OCI-LY7 (cell line): ENCODE data around the gene PTH2R. TPM values are rescaled to one million over a fixed set of nuclear protein-coding genes. Genes with fewer than 3 reads are reported as not detected.

Experiments
- BruUV-seq: library from RNA; stranded (reverse); fragments of 400-500 nt; replicated peaks from 2 replicates; lab custom pipeline; 2021; lab: Mats Ljungman, UMichigan
- CTCF ChIA-PET: fragments of 300-600 bp; sonication (Branson Sonifier 250); formaldehyde crosslinking; loops from one replicate; lab custom pipeline; 2022; ENCODE audit warnings: antibody characterized with exemption; ENCODE audit not compliant: unreplicated experiment; lab: Charles Lee
- POLR2A ChIA-PET: fragments of 300-600 bp; sonication (Branson Sonifier 250); formaldehyde crosslinking; loops from one replicate; lab custom pipeline; 2022; ENCODE audit warnings: antibody characterized with exemption; lab: Charles Lee
- DNase-seq: peaks from one replicate; pipeline ENCODE4 v3.0.0-alpha.2; 2015; ENCODE audit warnings: low spot score
- H2AFZ ChIP-seq: fragments of 200-600 bp; sonication (generic), shearing (Covaris generic); 2 replicates; pipeline ENCODE4 v1.6.1; 2014; ENCODE audit warnings: mild to moderate bottlenecking, antibody characterized with exemption, low read length, moderate library complexity
- H3K27ac ChIP-seq: fragments of 200-600 bp; sonication (generic); 2 replicates; pipeline ENCODE4 v1.5.1; 2014; ENCODE audit warnings: mixed run types, low read depth, mild to moderate bottlenecking, moderate library complexity, low read length, inconsistent platforms; ENCODE audit not compliant: poor library complexity, severe bottlenecking
- H3K36me3 ChIP-seq: fragments of 200-600 bp; sonication (generic); 2 replicates; pipeline ENCODE4 v1.6.1; 2014; ENCODE audit warnings: mild to moderate bottlenecking, antibody characterized with exemption, low read length, moderate library complexity, mixed read lengths; ENCODE audit not compliant: insufficient read depth
- H3K4me1 ChIP-seq: fragments of 200-600 bp; sonication (generic); 2 replicates; pipeline ENCODE4 v1.5.1; 2014; ENCODE audit warnings: mild to moderate bottlenecking, low read length; ENCODE audit not compliant: insufficient read depth, poor library complexity, severe bottlenecking
- H3K4me2 ChIP-seq: fragments of 200-600 bp; sonication (generic); 2 replicates; pipeline ENCODE4 v1.6.1; 2014; ENCODE audit warnings: mild to moderate bottlenecking, low read length
- H3K4me3 ChIP-seq: fragments of 200-600 bp; sonication (generic); 2 replicates; pipeline ENCODE4 v1.5.1; 2014; ENCODE audit warnings: mild to moderate bottlenecking, low read depth, low read length; ENCODE audit not compliant: poor library complexity, severe bottlenecking
- H3K79me2 ChIP-seq: fragments of 200-600 bp; sonication (generic); 2 replicates; pipeline ENCODE4 v1.6.1; 2016; ENCODE audit warnings: low read depth, mild to moderate bottlenecking, low read length, moderate library complexity, mixed read lengths; ENCODE audit not compliant: insufficient read depth
- H3K9me2 ChIP-seq: fragments of 200-600 bp; sonication (generic); 2 replicates; pipeline ENCODE4 v1.6.1; 2016; ENCODE audit warnings: mild to moderate bottlenecking, low read length, mixed read lengths; ENCODE audit not compliant: insufficient read depth
- H3K9me3 ChIP-seq: fragments of 200-600 bp; sonication (generic); 2 replicates; pipeline ENCODE4 v1.6.1; 2014; ENCODE audit warnings: mild to moderate bottlenecking, mixed run types, low read length, mixed read lengths
- H4K20me1 ChIP-seq: fragments of 200-600 bp; sonication (generic); 2 replicates; pipeline ENCODE4 v1.6.1; 2014; ENCODE audit warnings: mild to moderate bottlenecking, antibody characterized with exemption, low read length, moderate library complexity, mixed read lengths; ENCODE audit not compliant: insufficient read depth
- EZH2phosphoT487 ChIP-seq: fragments of 200-600 bp; sonication (generic); IDR thresholded peaks from 2 replicates; pipeline ENCODE4 v1.6.1; 2018; ENCODE audit warnings: low read depth, borderline replicate concordance, mild to moderate bottlenecking, mixed run types, antibody characterized with exemption, low read length, moderate library complexity, mixed read lengths
- intact Hi-C: fragments of 100-400 bp; cut with micrococcal nuclease; formaldehyde crosslinking; loops from one replicate; pipeline ENCODE4 v1.10.0; 2022; ENCODE audit not compliant: unreplicated experiment
- total RNA-seq, 2 experiments: library from RNA; depleted of rRNA in 1 of 2; stranded (reverse); fragments of >200 nt in 1 of 2; shearing (Covaris generic) in 1 of 2; gene quantifications; 2 replicates each; pipeline ENCODE4 v1.2.3, GENCODE V29; 2014 to 2022
- TF ChIP-seq, protein P1 (sequence below): fragments of 200-600 bp; sonication (generic); conservative IDR thresholded peaks from 2 replicates; pipeline ENCODE4 v1.5.1; 2014; ENCODE audit warnings: mild to moderate bottlenecking, antibody characterized with exemption, low read length, moderate library complexity, mixed read lengths

PTH2R gene
- total RNA-seq, 2 experiments from 2014 or later: 0.06 to 0.13 TPM

DNA sequence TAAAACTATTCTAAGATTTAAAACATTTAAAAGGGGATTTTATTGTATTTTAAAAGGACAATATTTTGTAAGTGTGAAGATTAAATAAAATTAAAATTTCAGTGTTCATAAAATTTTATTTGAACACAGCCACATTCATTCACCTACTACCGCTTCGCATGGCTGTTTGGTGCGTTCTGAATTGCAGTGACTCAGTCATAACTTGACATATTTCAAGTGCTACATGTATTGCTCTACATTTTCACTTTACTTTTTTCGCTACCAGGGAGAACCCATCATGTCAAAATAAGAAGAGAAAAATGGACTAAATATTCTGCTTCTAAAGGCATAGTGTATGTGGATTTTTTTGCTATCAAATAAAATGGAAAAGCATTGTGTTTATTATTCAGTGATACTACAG is 8.7 kb downstream of the PTH2R start:
- Histone ChIP-seq H3K9me3 (no peaks in the 10 kb centered on the region), H4K20me1 (no peaks in the 10 kb centered on the region), H3K27ac (no peak overlapping the region), H2AFZ (no peak overlapping the region), H3K4me3 (no peak overlapping the region), H3K9me2 (no peaks in the 10 kb centered on the region), H3K79me2 (no peaks in the 10 kb centered on the region), H3K4me1 (no peaks in the 10 kb centered on the region), H3K4me2 (no peak overlapping the region), H3K36me3 (no peaks in the 10 kb centered on the region)
- TF ChIP-seq, protein P1, sequence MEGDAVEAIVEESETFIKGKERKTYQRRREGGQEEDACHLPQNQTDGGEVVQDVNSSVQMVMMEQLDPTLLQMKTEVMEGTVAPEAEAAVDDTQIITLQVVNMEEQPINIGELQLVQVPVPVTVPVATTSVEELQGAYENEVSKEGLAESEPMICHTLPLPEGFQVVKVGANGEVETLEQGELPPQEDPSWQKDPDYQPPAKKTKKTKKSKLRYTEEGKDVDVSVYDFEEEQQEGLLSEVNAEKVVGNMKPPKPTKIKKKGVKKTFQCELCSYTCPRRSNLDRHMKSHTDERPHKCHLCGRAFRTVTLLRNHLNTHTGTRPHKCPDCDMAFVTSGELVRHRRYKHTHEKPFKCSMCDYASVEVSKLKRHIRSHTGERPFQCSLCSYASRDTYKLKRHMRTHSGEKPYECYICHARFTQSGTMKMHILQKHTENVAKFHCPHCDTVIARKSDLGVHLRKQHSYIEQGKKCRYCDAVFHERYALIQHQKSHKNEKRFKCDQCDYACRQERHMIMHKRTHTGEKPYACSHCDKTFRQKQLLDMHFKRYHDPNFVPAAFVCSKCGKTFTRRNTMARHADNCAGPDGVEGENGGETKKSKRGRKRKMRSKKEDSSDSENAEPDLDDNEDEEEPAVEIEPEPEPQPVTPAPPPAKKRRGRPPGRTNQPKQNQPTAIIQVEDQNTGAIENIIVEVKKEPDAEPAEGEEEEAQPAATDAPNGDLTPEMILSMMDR: no peak
- TF ChIP-seq EZH2phosphoT487: no peak
- DNase-seq: no peak
- ChIA-PET POLR2A (interaction anchor here (0.7 to 2.5 kb wide), 2 partner anchors 11 to 64 kb away, joined by 3 to 8 read pairs; no protein-coding TSS in a partner anchor), CTCF (no interaction called here)
- intact Hi-C loops: no loop called here
- BruUV-seq: no TSS peak

DNA sequence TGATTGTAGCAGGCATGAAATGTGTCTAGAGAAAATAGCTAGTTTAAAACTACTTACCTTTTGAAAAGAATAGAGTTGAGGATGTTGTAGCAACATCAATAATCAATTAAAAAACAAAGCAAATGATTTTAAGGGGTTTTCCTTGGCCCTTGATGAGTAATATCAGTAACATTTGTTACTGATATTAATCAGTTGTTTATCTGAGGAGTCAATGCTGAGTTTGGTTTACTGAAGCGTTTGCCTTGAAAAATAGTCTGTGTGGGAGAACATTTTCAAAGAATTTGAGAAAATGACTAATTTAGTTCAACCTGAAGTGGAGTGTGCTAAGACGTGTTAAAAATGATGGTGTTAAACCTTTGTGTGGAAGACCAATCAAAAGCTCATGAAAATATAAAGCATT is 9.3 kb downstream of the PTH2R start:
- H3K9me2 ChIP-seq: no peaks in the 10 kb centered on the region
- no peaks in the 10 kb centered on the region for H3K79me2 ChIP-seq
- no peaks in the 10 kb centered on the region for H3K9me3 ChIP-seq
- no peaks in the 10 kb centered on the region for H3K4me1 ChIP-seq
- H2AFZ ChIP-seq: no peak overlapping the region
- no peaks in the 10 kb centered on the region for H4K20me1 ChIP-seq
- BruUV-seq: no TSS peak
- H3K4me3 ChIP-seq: no peak overlapping the region
- no peaks in the 10 kb centered on the region for H3K36me3 ChIP-seq
- CTCF ChIA-PET: no interaction called here
- H3K27ac ChIP-seq: no peak overlapping the region
- DNase-seq: no peak
- POLR2A ChIA-PET: interaction anchor here (0.6 to 2.5 kb wide), 3 partner anchors 12 to 63 kb away, joined by 3 to 8 read pairs (median 3); no protein-coding TSS in a partner anchor
- H3K4me2 ChIP-seq: no peak overlapping the region
- intact Hi-C loops: no loop called here
- TF ChIP-seq, protein P1: no peak
- TF ChIP-seq EZH2phosphoT487: no peak

DNA sequence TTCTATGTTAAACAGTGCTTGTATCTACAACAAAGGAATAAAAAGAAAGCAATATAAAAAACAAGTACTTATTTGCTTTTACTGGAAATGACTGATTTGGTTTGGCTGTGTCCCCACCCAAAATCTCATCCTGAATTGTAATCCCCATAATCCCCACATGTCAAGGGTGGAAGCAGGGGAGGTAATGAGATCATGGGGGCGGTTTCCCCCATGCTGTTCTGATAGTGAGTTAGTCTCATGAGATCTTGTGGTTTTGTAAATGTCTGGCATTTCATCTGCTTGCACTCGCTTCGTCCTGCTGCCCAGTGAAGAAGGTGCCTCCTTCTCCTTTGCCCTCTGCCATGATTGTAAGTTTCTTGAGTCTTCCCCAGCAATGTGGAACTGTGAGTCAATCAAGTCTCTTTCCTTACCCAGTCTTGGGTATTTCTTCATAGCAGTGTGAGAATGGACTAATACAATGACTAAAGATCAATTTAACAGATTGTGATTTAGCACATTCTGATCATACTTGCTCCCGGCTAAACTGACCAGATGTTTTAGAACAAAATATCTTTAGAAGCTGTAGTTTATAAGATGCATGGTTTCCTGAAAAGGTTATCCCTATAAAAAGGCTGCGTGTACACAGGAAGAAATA is 19.9 kb downstream of the PTH2R start:
- Histone ChIP-seq H3K4me3 (no peak overlapping the region), H3K27ac (no peak overlapping the region), H3K79me2 (no peaks in the 10 kb centered on the region), H2AFZ (no peak overlapping the region), H3K36me3 (no peaks in the 10 kb centered on the region), H3K4me2 (no peak overlapping the region), H3K9me3 (no peaks in the 10 kb centered on the region), H3K4me1 (no peaks in the 10 kb centered on the region), H3K9me2 (no peaks in the 10 kb centered on the region), H4K20me1 (no peaks in the 10 kb centered on the region)
- no TSS peak for BruUV-seq
- POLR2A ChIA-PET: no interaction called here
- CTCF ChIA-PET: no interaction called here
- intact Hi-C loops: no loop called here
- TF ChIP-seq, protein P1: no peak
- TF ChIP-seq EZH2phosphoT487: no peak
- DNase-seq: no peak
